Sigmoid colon (tissue), 4 donors: ENCODE results near the gene ALKBH7.

Experiments used
- CTCF ChIP-seq, 4 experiments: fragments of 450-650 bp in 3 of 4; fragments of 200-600 bp in 1 of 4; IDR thresholded peaks; one replicate each; pipeline ENCODE4 v1.5.1; 2016 to 2019; ENCODE audit warnings: antibody characterized with exemption in 4 of 4, mild to moderate bottlenecking in 3 of 4, moderate library complexity in 2 of 4
- EP300 ChIP-seq, 4 donors: sonication (generic); formaldehyde crosslinking; IDR thresholded peaks; one replicate each; pipeline ENCODE4 v1.6.1; 2017; ENCODE audit warnings: antibody characterized with exemption in 4 of 4
- POLR2A ChIP-seq, 2 donors: fragments of 450-650 bp; IDR thresholded peaks; one replicate each; pipeline ENCODE4 v1.6.1; 2016; ENCODE audit warnings: antibody characterized with exemption in 2 of 2, mild to moderate bottlenecking in 2 of 2, moderate library complexity in 2 of 2

DNA sequence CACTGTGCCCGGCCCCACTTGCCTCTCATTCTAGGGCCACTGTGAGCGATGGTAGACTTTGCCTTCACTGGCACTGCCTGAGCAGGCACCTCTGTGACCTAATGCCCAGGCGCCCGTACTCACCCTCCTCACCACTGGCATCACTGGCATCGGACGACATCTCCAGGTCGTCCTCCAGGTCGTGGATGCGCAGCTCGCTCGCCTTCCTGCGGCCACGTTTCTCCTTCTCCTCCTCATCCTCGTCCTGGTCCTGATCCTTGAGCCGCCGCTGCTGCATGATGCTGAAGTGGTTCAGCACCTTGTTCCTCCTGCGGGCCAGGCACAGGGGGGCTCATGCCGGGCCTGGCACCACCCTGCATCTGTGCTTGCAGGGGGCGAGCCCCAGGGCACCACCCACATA, 10.6 kb downstream of the ALKBH7 start:
- TF ChIP-seq CTCF (IDR thresholded peaks at IDR 0.05) (no peak), POLR2A (IDR thresholded peaks at IDR 0.05) (no peak), EP300 (IDR thresholded peaks at IDR 0.05) (no peak)
